Thyroid gland (tissue), 4 donors: ENCODE results near the gene DCAF11. TPM values are rescaled to one million over a fixed set of nuclear protein-coding genes. Genes with fewer than 3 reads are reported as not detected.

ENCODE experiments used
- DNase-seq, 2 donors: peaks; one replicate each; pipeline ENCODE4 v3.0.0-alpha.2; 2019
- H3K27ac ChIP-seq, 3 donors: fragments of 200-600 bp; sonication (generic); 1 replicate in 2 of 3; 2 replicates in 1 of 3; pipeline ENCODE4 v1.5.1; 2016 to 2019; ENCODE audit warnings: mild to moderate bottlenecking in 1 of 3, moderate library complexity in 1 of 3
- H3K27me3 ChIP-seq: fragments of 200-600 bp; sonication (generic); one replicate; pipeline ENCODE4 v1.5.1; 2019
- H3K36me3 ChIP-seq, 2 donors: fragments of 200-600 bp; sonication (generic); one replicate each; pipeline ENCODE4 v1.5.1; 2016 to 2019
- H3K4me1 ChIP-seq, 2 donors: fragments of 200-600 bp; sonication (generic); one replicate each; pipeline ENCODE4 v1.5.1; 2017 to 2019
- H3K4me3 ChIP-seq, 3 donors: fragments of 200-600 bp; sonication (generic); replicated peaks in 1 of 3; 1 replicate in 2 of 3; 2 replicates in 1 of 3; pipeline ENCODE4 v1.5.1; 2016; ENCODE audit warnings: mild to moderate bottlenecking in 1 of 3
- H3K9me3 ChIP-seq: fragments of 200-600 bp; sonication (generic); one replicate; pipeline ENCODE4 v1.5.1; 2017
- POLR2A ChIP-seq, 2 donors: fragments of 450-650 bp; IDR thresholded peaks; one replicate each; pipeline ENCODE4 v1.6.1; 2017; ENCODE audit warnings: antibody characterized with exemption in 2 of 2, mild to moderate bottlenecking in 2 of 2, moderate library complexity in 1 of 2
- WGBS, 2 donors: methylation state at CpG; one replicate each; pipeline ENCODE4 v1.1.5; 2017; 5-methylcytosine and 5-hydroxymethylcytosine counted together
- intact Hi-C: fragments of 100-400 bp; cut with DNase I; formaldehyde crosslinking; loops from one replicate; pipeline ENCODE4 v1.15.1; 2023
- total RNA-seq, 4 donors: library from RNA; depleted of rRNA; stranded (reverse); fragments of >200 nt; gene quantifications; one replicate each; pipeline ENCODE4 v1.2.3, GENCODE V29; 2016
- TF ChIP-seq, protein P1 (sequence below), 6 experiments: fragments of 200-600 bp in 3 of 6; fragments of 450-650 bp in 3 of 6; sonication (generic) in 3 of 6; IDR thresholded peaks; one replicate each; pipeline ENCODE4 v1.5.1; 2016 to 2019; ENCODE audit warnings: antibody characterized with exemption in 6 of 6, mild to moderate bottlenecking in 2 of 6, inconsistent platforms in 1 of 6, moderate library complexity in 1 of 6

DCAF11 gene
- total RNA-seq, 4 donors from 2014 or later, result 90.6 to 155 (median 132) TPM

DNA sequence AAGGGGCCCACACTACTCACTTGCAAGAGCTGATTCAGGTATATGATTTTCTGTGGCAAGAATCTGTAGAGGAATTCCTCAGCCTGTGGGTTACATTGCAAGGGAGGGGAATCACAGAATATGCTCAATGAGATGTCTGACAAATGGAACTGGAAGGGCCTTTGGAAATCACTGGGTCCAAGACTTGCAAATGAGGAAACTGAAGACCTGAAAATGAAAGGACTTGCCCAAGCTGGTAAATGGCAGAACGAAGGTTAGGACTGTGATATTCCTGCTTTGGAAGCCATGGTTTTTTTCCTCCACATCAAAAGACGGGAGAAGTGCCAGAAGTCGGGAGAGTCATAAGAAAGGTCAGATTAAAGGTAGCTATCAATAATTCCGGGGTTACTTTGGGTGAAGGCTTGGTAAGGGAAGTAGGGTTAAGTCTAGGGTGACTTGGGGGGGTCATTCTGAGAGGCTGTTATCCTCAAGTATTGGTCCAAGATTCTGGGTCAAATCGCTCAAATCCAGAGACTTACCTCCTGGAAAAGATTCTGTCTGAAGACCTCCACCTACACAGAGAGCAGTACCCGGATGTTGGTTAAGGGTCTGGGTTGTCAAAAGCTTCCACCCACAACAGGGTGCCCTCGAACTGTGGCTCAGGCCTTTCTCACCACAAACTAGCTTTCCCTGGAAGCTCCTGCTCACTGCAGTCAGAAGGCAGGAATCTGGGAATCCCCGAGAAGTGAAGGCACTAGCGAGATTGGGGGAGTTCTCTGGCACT is 31.3 kb downstream of the DCAF11 start:
- no peak for DNase-seq
- Histone ChIP-seq H3K27ac (peak overlapping the region; percentile 37 to 75 (median 70)), H3K36me3 (peaks cover 10 to 11% of the 10 kb centered on the region in 2 donors), H3K4me1 (peaks cover 22 to 23% of the 10 kb centered on the region in 2 donors), H3K4me3 (peak overlapping the region; percentile 28 to 83 (median 58)), H3K27me3 (no peaks in the 10 kb centered on the region), H3K9me3 (no peaks in the 10 kb centered on the region)
- intact Hi-C loops, result no loop called here
- WGBS, 2 donors, result 20 to 23% methylated on average over 9 of the region's 9 CpGs
- no peak for TF ChIP-seq POLR2A (IDR thresholded peaks at IDR 0.05)
- TF ChIP-seq, protein P1, sequence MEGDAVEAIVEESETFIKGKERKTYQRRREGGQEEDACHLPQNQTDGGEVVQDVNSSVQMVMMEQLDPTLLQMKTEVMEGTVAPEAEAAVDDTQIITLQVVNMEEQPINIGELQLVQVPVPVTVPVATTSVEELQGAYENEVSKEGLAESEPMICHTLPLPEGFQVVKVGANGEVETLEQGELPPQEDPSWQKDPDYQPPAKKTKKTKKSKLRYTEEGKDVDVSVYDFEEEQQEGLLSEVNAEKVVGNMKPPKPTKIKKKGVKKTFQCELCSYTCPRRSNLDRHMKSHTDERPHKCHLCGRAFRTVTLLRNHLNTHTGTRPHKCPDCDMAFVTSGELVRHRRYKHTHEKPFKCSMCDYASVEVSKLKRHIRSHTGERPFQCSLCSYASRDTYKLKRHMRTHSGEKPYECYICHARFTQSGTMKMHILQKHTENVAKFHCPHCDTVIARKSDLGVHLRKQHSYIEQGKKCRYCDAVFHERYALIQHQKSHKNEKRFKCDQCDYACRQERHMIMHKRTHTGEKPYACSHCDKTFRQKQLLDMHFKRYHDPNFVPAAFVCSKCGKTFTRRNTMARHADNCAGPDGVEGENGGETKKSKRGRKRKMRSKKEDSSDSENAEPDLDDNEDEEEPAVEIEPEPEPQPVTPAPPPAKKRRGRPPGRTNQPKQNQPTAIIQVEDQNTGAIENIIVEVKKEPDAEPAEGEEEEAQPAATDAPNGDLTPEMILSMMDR (IDR thresholded peaks at IDR 0.05), result no peak

DNA sequence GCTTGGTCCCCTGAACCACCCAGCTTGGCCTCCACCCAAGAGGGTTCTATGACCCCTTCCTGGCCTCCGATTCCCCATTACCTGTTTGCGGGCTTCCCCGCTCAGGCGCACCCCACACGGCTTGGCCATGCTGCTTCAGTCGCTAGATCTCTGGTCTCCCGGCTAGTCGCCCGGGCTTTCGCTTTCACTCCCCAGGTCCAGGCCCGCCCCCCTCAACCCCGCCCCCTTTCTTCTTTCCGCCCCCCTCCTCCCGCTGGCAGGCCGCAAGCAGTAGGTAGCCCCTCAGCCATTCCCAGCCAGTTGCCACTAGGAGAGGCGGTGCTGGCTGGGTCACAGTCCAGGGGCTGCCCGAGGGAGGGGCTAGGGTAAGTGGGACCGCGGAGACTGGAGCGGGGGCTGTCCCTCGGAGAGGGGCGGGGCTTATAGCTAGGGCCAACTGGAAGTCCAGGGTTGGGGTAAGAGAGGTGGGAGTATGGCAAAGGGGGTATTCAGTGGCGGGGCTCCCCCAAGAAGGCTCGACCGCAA is 31.9 kb downstream of the DCAF11 start, which contains the start of gene PSME2:
Gene PSME2, minus strand, starts transcription at position 158 of the 525 bp plus-strand sequence. Its CDS starts 29 bp downstream, at position 129.
- Histone ChIP-seq H3K36me3 (peaks cover 16 to 18% of the 10 kb centered on the region in 2 donors), H3K27me3 (no peaks in the 10 kb centered on the region), H3K9me3 (no peaks in the 10 kb centered on the region), H3K4me3 (peak within 1 kb of the TSS; percentile 58 to 83 (median 83)), H3K4me1 (peaks cover 22 to 23% of the 10 kb centered on the region in 2 donors), H3K27ac (peak within 1 kb of the TSS; percentile 37 to 75 (median 70))
- WGBS, 2 donors, result 0 to 1% methylated on average over 17 to 25 of the region's 25 CpGs
- intact Hi-C loops, result no loop called here
- peak; percentile 99 for DNase-seq
- TF ChIP-seq, protein P1 (IDR thresholded peaks at IDR 0.05), result no peak
- peak in 1 of 2 donors; percentile 58 for TF ChIP-seq POLR2A (IDR thresholded peaks at IDR 0.05)

DNA sequence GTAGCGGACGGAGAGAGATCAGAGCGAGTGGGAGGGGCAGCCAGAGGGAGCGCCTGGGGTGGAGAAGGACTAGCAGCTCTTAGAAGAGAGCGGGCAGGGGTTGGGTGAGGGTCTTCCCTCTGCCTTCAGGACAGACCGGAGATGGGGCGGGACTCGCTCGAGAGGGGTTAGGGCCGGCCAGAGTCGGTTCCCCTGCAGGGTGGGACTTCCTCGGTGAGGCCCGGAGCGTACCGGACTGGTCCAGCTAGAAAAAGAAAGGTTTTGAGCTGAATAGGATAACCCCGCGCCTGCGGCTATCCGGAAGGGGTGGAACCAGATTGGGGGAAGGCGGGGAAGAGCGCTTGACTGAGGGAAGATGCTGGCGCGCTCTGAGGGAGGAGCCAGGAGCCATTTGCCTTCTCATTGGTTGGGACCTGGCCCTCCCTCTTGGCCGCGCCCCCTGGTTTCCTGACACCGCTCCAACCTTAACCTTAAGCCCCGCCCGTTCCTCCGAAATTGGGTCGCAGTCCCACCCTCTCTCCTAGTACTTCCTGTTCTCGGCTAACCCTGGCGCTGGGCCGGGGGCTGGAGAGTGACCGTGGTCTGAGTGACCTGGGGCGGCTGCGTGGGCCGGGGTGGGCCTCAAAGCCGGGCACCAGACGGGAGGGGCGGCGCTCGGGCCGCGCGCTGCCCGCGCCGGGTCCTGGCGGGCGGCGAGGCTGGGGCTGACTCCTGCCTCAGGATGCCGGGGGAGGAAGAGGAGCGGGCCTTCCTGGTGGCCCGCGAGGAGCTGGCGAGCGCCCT is 32.6 kb downstream of the DCAF11 start, which contains the start of gene RNF31:
Gene RNF31, plus strand, starts transcription at position 521 of the 783 bp plus-strand sequence. Its CDS starts 201 bp downstream, at position 722.
- peak; percentile 99 for DNase-seq
- 0 to 1% methylated on average over 19 to 32 of the region's 57 CpGs for WGBS, 2 donors
- H3K4me1 ChIP-seq, result peaks cover 19% of the 10 kb centered on the region in 2 donors
- H3K4me3 ChIP-seq, result peak within 1 kb of the TSS; percentile 58 to 83 (median 83)
- peak within 1 kb of the TSS; percentile 37 to 75 (median 70) for H3K27ac ChIP-seq
- H3K27me3 ChIP-seq, result no peaks in the 10 kb centered on the region
- H3K36me3 ChIP-seq, result peaks cover 22 to 23% of the 10 kb centered on the region in 2 donors
- no peaks in the 10 kb centered on the region for H3K9me3 ChIP-seq
- intact Hi-C loops, result no loop called here
- TF ChIP-seq, protein P1 (IDR thresholded peaks at IDR 0.05), result no peak
- TF ChIP-seq POLR2A (IDR thresholded peaks at IDR 0.05), result peak in 1 of 2 donors; percentile 59

DNA sequence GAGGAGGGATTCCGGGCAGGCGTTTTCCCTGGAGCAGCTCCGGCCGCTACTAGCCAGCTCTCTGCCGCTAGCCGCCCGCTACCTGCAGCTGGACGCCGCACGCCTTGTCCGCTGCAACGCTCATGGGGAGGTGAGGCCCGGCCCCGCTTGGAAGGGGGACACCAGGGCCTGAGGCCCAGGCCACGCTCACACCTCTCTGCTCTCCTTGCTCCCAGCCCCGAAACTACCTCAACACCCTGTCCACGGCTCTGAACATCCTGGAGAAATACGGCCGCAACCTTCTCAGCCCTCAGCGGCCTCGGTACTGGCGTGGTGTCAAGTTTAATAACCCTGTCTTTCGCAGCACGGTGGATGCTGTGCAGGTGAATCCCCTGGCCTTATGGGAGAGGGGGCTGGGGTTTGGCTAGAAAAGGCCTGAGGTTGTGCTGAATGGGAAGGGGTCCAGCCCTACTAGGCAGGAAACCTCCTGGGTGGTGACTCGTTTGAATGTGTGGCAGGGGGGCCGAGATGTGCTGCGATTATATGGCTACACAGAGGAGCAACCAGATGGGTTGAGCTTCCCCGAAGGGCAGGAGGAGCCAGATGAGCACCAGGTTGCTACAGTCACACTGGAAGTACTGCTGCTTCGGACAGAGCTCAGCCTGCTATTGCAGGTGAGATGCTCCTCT is 33.3 kb downstream of the DCAF11 start:
- H3K27me3 ChIP-seq, result no peaks in the 10 kb centered on the region
- H3K36me3 ChIP-seq, result peaks cover 26% of the 10 kb centered on the region in 2 donors
- peaks cover 17 to 18% of the 10 kb centered on the region in 2 donors for H3K4me1 ChIP-seq
- intact Hi-C loops, result no loop called here
- TF ChIP-seq, protein P1 (IDR thresholded peaks at IDR 0.05), result no peak
- no peak for TF ChIP-seq POLR2A (IDR thresholded peaks at IDR 0.05)
- H3K4me3 ChIP-seq, result peak overlapping the region; percentile 38 to 83 (median 83)
- WGBS, 2 donors, result 1 to 15% methylated on average over 15 of the region's 29 CpGs
- DNase-seq, result no peak
- peak overlapping the region in 2 of 3 donors; percentile 16 to 75 for H3K27ac ChIP-seq
- no peaks in the 10 kb centered on the region for H3K9me3 ChIP-seq
